GM23338 (cell line): ENCODE results near the gene CSF3. TPM values are rescaled to one million over a fixed set of nuclear protein-coding genes. Genes with fewer than 3 reads are reported as not detected.
A peak's percentile ranks its signal among the peaks of the same experiment; 100 is the strongest.

Source experiments
- ATAC-seq: fragments of 200-7000 bp; cut with Tn5 transposase; 3 replicates; pipeline ENCODE4 v1.9.1; 2020
- DNase-seq: peaks from one replicate; pipeline ENCODE4 v3.0.0-alpha.2; 2015; ENCODE audit warnings: low spot score
- H2AFZ ChIP-seq: fragments of 200-600 bp; sonication (generic); 2 replicates; pipeline ENCODE4 v1.8.0; 2016; ENCODE audit warnings: antibody characterized with exemption, mild to moderate bottlenecking, moderate library complexity
- H3F3A ChIP-seq: fragments of 200-600 bp; sonication (generic); replicated peaks from 2 replicates; pipeline ENCODE4 v1.8.0; 2017; ENCODE audit warnings: antibody characterized with exemption, mixed run types, low read depth
- H3K27ac ChIP-seq: fragments of 200-600 bp; sonication (generic); 2 replicates; pipeline ENCODE4 v1.6.1; 2016; ENCODE audit warnings: low read depth
- H3K27me3 ChIP-seq: fragments of 200-600 bp; sonication (generic); 2 replicates; pipeline ENCODE4 v1.8.0; 2016; ENCODE audit warnings: mild to moderate bottlenecking, mixed run types, moderate library complexity; ENCODE audit not compliant: insufficient read depth
- H3K36me3 ChIP-seq: fragments of 200-600 bp; sonication (generic); 2 replicates; pipeline ENCODE4 v1.8.0; 2016; ENCODE audit warnings: mild to moderate bottlenecking; ENCODE audit not compliant: insufficient read depth
- H3K4me1 ChIP-seq: fragments of 200-600 bp; sonication (generic); 2 replicates; pipeline ENCODE4 v1.8.0; 2016; ENCODE audit warnings: mild to moderate bottlenecking, moderate library complexity; ENCODE audit not compliant: insufficient read depth
- H3K4me2 ChIP-seq: fragments of 200-600 bp; sonication (generic); 2 replicates; pipeline ENCODE4 v1.7.1; 2017; ENCODE audit warnings: mixed run types
- H3K4me3 ChIP-seq: fragments of 200-600 bp; sonication (generic); 2 replicates; pipeline ENCODE4 v1.6.1; 2016; ENCODE audit warnings: mixed run types
- H3K79me2 ChIP-seq: fragments of 200-600 bp; sonication (generic); replicated peaks from 2 replicates; pipeline ENCODE4 v1.8.0; 2017; ENCODE audit warnings: mild to moderate bottlenecking; ENCODE audit not compliant: insufficient read depth
- H3K9me2 ChIP-seq: fragments of 200-600 bp; sonication (generic); 2 replicates; pipeline ENCODE4 v1.8.0; 2017; ENCODE audit not compliant: insufficient read depth
- H4K20me1 ChIP-seq: fragments of 200-600 bp; sonication (generic); replicated peaks from 2 replicates; pipeline ENCODE4 v1.8.0; 2017; ENCODE audit warnings: mild to moderate bottlenecking; ENCODE audit not compliant: insufficient read depth
- H3K27ac Mint-ChIP-seq: 2 replicates; pipeline ENCODE4 v1.8.0; 2020; ENCODE audit warnings: inconsistent platforms, mild to moderate bottlenecking, moderate library complexity, mixed read lengths
- H3K27me3 Mint-ChIP-seq: 3 replicates; pipeline ENCODE4 v1.8.0; 2022; ENCODE audit warnings: low read depth, mild to moderate bottlenecking, moderate library complexity, mixed read lengths, inconsistent platforms; ENCODE audit not compliant: insufficient read depth, poor library complexity
- H3K36me3 Mint-ChIP-seq: 3 replicates; pipeline ENCODE4 v1.8.0; 2021; ENCODE audit warnings: low read depth, mild to moderate bottlenecking, inconsistent platforms, moderate library complexity, mixed read lengths
- H3K4me1 Mint-ChIP-seq: 3 replicates; pipeline ENCODE4 v1.8.0; 2020; ENCODE audit warnings: mild to moderate bottlenecking, inconsistent platforms, mixed read lengths
- H3K4me3 Mint-ChIP-seq: 3 replicates; pipeline ENCODE4 v1.8.0; 2021; ENCODE audit warnings: moderate library complexity, mild to moderate bottlenecking, inconsistent platforms, mixed read lengths
- H3K9me3 Mint-ChIP-seq: 3 replicates; pipeline ENCODE4 v1.8.0; 2020; ENCODE audit warnings: moderate library complexity, mild to moderate bottlenecking, inconsistent platforms, mixed read lengths
- CREB1 ChIP-seq: fragments of 250-450 bp; sonication (Bioruptor Pico); IDR thresholded peaks from 2 replicates; pipeline ENCODE4 v1.5.0; 2020; ENCODE audit warnings: low read depth, mild to moderate bottlenecking, moderate library complexity
- EZH2phosphoT487 ChIP-seq: fragments of 200-600 bp; sonication (generic); IDR thresholded peaks from one replicate; pipeline ENCODE4 v1.8.1; 2018; ENCODE audit warnings: antibody characterized with exemption; ENCODE audit not compliant: unreplicated experiment
- JUNB ChIP-seq: IDR thresholded peaks from one replicate; pipeline ENCODE4 v1.6.1; 2016; ENCODE audit warnings: antibody characterized with exemption; ENCODE audit not compliant: unreplicated experiment
- NANOG ChIP-seq: IDR thresholded peaks from 2 replicates; pipeline ENCODE4 v1.6.1; 2016; ENCODE audit warnings: antibody characterized with exemption, borderline replicate concordance
- POLR2AphosphoS5 ChIP-seq: IDR thresholded peaks from 2 replicates; pipeline ENCODE4 v1.6.1; 2016; ENCODE audit warnings: antibody characterized with exemption, low read depth
- STAT1 ChIP-seq: IDR thresholded peaks from one replicate; pipeline ENCODE4 v1.6.1; 2016; ENCODE audit warnings: antibody characterized with exemption; ENCODE audit not compliant: unreplicated experiment
- ZNF114 ChIP-seq: fragments of 250-450 bp; sonication (Bioruptor Pico); IDR thresholded peaks from 2 replicates; pipeline ENCODE4 v1.5.0; 2020; ENCODE audit warnings: mild to moderate bottlenecking, moderate library complexity
- ZNF331 ChIP-seq: fragments of 250-450 bp; sonication (Bioruptor Pico); IDR thresholded peaks from 2 replicates; pipeline ENCODE4 v1.5.0; 2020; ENCODE audit warnings: low read depth, mild to moderate bottlenecking, moderate library complexity
- polyA plus RNA-seq: library from polyadenylated mRNA; unstranded; fragments of >200 nt; fragmentation: Nextera tagmentation; extraction: Ambion mirVana; gene quantifications from 2 replicates; pipeline ENCODE4 v1.2.1, GENCODE V29; 2016
- total RNA-seq: library from RNA; depleted of rRNA; stranded (reverse); fragments of >200 nt; shearing (Covaris generic); gene quantifications from 2 replicates; pipeline ENCODE4 v1.2.3, GENCODE V29; 2014
- TF ChIP-seq, protein P1 (sequence below): IDR thresholded peaks from one replicate; pipeline ENCODE4 v1.6.1; 2018; ENCODE audit warnings: antibody characterized with exemption; ENCODE audit not compliant: unreplicated experiment
- TF ChIP-seq, protein P2 (sequence below), 2 experiments: fragments of 200-600 bp in 1 of 2; sonication (generic) in 1 of 2; conservative IDR thresholded peaks; 2 replicates each; pipeline versions ENCODE4 v1.5.1 to v1.6.1; 2016 to 2017; ENCODE audit warnings: antibody characterized with exemption in 2 of 2, low read depth in 2 of 2, mild to moderate bottlenecking in 2 of 2, moderate library complexity in 1 of 2
- TF ChIP-seq, protein P3 (sequence below): IDR thresholded peaks from 2 replicates; pipeline ENCODE4 v1.6.1; 2016; ENCODE audit warnings: antibody characterized with exemption

The CSF3 gene
- total and polyA plus RNA-seq, 2 experiments from 2014 or later, result not detected

DNA sequence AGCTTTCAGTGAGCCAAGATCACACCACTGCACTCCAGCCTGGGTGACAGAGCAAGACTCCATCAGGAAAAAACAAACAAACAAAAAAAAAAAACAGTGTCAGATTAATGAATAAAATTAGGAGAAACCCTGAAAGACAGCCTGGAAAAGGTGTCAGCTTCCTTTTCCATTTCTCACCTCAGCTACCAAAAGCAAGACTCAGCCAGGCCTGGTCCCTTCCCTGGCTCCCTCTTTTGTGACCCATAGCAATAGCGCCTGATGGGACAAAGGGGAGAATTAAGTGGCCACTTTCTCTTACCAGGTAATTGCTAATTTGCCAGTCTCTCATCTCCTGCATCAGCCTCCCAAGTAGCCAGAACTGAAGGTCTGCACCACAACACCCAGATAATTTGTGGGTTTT, 43.6 kb downstream of the CSF3 start (continued):
- TF ChIP-seq, protein P1, sequence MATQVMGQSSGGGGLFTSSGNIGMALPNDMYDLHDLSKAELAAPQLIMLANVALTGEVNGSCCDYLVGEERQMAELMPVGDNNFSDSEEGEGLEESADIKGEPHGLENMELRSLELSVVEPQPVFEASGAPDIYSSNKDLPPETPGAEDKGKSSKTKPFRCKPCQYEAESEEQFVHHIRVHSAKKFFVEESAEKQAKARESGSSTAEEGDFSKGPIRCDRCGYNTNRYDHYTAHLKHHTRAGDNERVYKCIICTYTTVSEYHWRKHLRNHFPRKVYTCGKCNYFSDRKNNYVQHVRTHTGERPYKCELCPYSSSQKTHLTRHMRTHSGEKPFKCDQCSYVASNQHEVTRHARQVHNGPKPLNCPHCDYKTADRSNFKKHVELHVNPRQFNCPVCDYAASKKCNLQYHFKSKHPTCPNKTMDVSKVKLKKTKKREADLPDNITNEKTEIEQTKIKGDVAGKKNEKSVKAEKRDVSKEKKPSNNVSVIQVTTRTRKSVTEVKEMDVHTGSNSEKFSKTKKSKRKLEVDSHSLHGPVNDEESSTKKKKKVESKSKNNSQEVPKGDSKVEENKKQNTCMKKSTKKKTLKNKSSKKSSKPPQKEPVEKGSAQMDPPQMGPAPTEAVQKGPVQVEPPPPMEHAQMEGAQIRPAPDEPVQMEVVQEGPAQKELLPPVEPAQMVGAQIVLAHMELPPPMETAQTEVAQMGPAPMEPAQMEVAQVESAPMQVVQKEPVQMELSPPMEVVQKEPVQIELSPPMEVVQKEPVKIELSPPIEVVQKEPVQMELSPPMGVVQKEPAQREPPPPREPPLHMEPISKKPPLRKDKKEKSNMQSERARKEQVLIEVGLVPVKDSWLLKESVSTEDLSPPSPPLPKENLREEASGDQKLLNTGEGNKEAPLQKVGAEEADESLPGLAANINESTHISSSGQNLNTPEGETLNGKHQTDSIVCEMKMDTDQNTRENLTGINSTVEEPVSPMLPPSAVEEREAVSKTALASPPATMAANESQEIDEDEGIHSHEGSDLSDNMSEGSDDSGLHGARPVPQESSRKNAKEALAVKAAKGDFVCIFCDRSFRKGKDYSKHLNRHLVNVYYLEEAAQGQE, result no peak
- TF ChIP-seq POLR2AphosphoS5, result no peak

GRCh38 chr17:40059729-40060475, 44.7 kb downstream of the CSF3 start:
- Histone ChIP-seq H3K4me2 (no peak overlapping the region), H4K20me1 (no peaks in the 10 kb centered on the region), H3K27me3 (peaks cover 20% of the 10 kb centered on the region), H2AFZ (0 out of 2 replicates have a peak overlapping the region, but pooled peaks have one; percentile 32), H3F3A (0 out of 2 replicates have a peak, but pooled peaks cover 10% of the 10 kb centered on the region), H3K36me3 (no peaks in the 10 kb centered on the region), H3K27ac (no peak overlapping the region), H3K4me1 (peaks cover 24% of the 10 kb centered on the region), H3K79me2 (no peaks in the 10 kb centered on the region), H3K4me3 (no peak overlapping the region), H3K9me2 (no peaks in the 10 kb centered on the region)
- ATAC-seq (no peak), DNase-seq (no peak)
- Mint-ChIP-seq H3K9me3 (no peaks in the 10 kb centered on the region), H3K27me3 (peaks cover 33% of the 10 kb centered on the region), H3K4me3 (no peak overlapping the region; the same call in 2 of the 3 replicates), H3K27ac (no peak overlapping the region), H3K4me1 (peaks cover 46% of the 10 kb centered on the region), H3K36me3 (no peaks in the 10 kb centered on the region)
- TF ChIP-seq EZH2phosphoT487 (no peak), CREB1 (no peak), STAT1 (no peak), ZNF331 (CRISPR knock-in tag) (no peak), POLR2AphosphoS5 (no peak), JUNB (no peak), ZNF114 (CRISPR knock-in tag) (no peak), NANOG (no peak)
- TF ChIP-seq, protein P2, sequence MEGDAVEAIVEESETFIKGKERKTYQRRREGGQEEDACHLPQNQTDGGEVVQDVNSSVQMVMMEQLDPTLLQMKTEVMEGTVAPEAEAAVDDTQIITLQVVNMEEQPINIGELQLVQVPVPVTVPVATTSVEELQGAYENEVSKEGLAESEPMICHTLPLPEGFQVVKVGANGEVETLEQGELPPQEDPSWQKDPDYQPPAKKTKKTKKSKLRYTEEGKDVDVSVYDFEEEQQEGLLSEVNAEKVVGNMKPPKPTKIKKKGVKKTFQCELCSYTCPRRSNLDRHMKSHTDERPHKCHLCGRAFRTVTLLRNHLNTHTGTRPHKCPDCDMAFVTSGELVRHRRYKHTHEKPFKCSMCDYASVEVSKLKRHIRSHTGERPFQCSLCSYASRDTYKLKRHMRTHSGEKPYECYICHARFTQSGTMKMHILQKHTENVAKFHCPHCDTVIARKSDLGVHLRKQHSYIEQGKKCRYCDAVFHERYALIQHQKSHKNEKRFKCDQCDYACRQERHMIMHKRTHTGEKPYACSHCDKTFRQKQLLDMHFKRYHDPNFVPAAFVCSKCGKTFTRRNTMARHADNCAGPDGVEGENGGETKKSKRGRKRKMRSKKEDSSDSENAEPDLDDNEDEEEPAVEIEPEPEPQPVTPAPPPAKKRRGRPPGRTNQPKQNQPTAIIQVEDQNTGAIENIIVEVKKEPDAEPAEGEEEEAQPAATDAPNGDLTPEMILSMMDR (conservative IDR thresholded peaks at IDR 0.05; ENCODE audit: low read depth in 2 of 2), result no peak
- TF ChIP-seq, protein P3, sequence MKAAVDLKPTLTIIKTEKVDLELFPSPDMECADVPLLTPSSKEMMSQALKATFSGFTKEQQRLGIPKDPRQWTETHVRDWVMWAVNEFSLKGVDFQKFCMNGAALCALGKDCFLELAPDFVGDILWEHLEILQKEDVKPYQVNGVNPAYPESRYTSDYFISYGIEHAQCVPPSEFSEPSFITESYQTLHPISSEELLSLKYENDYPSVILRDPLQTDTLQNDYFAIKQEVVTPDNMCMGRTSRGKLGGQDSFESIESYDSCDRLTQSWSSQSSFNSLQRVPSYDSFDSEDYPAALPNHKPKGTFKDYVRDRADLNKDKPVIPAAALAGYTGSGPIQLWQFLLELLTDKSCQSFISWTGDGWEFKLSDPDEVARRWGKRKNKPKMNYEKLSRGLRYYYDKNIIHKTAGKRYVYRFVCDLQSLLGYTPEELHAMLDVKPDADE, result no peak
- TF ChIP-seq, protein P1, result no peak
